Gastroesophageal sphincter (tissue), 3 donors: Measurements from ENCODE around the gene CDKN2AIPNL.

ENCODE experiments used
- CTCF ChIP-seq, 4 experiments: fragments of 200-600 bp in 2 of 4; fragments of 450-650 bp in 2 of 4; sonication (generic) in 1 of 4; IDR thresholded peaks; one replicate each; pipeline ENCODE4 v1.5.1; 2017 to 2019; ENCODE audit warnings: antibody characterized with exemption in 4 of 4, mild to moderate bottlenecking in 2 of 4, moderate library complexity in 2 of 4
- POLR2AphosphoS5 ChIP-seq: sonication (generic); formaldehyde crosslinking; IDR thresholded peaks from one replicate; pipeline ENCODE4 v1.6.1; 2017; ENCODE audit warnings: antibody characterized with exemption

- TF ChIP-seq CTCF (IDR thresholded peaks at IDR 0.05) (no peak), POLR2AphosphoS5 (no peak)
Measured at GRCh38 chr5:134456825-134457224, 45.1 kb upstream of the CDKN2AIPNL start.
